Stimulated activated memory B cell treated with anti-CD40 and anti-IgM and Interleukin-4, amounts not matched to agents 10 μg/mL and 1 μg/mL and 100 μg/mL, for 72 hours (primary cell): ENCODE results near the gene PDRG1.

Source experiments
- ATAC-seq: fragments of 150-1000 bp; cut with Tn5 transposase; 2 replicates; pipeline ENCODE4 v1.10.0; 2021
- H3K27ac Mint-ChIP-seq: one replicate; pipeline ENCODE4 v1.8.0; 2022; ENCODE audit warnings: mild to moderate bottlenecking, mixed read lengths
- H3K27me3 Mint-ChIP-seq: one replicate; pipeline ENCODE4 v1.8.0; 2022; ENCODE audit warnings: mixed read lengths
- H3K36me3 Mint-ChIP-seq: one replicate; pipeline ENCODE4 v1.8.0; 2022; ENCODE audit warnings: mixed read lengths
- H3K4me1 Mint-ChIP-seq: one replicate; pipeline ENCODE4 v1.8.0; 2022; ENCODE audit warnings: mixed read lengths
- H3K4me3 Mint-ChIP-seq: one replicate; pipeline ENCODE4 v1.8.0; 2022; ENCODE audit warnings: mild to moderate bottlenecking, moderate library complexity, mixed read lengths
- H3K9me3 Mint-ChIP-seq: one replicate; pipeline ENCODE4 v1.8.0; 2022; ENCODE audit warnings: mixed read lengths

Gene PDRG1

GRCh38 chr20:31951530-31952453 lies at the start of gene PDRG1:
PDRG1 (minus strand) TSS chr20:31952046; CDS start chr20:31951961, 85 bp downstream.
- Mint-ChIP-seq H3K9me3 (no peaks in the 10 kb centered on the region), H3K4me1 (peaks cover 28% of the 10 kb centered on the region), H3K27ac (peak within 1 kb of the TSS; percentile 96), H3K36me3 (peaks cover 25% of the 10 kb centered on the region), H3K4me3 (peak within 1 kb of the TSS; percentile 97), H3K27me3 (peaks cover 11% of the 10 kb centered on the region)
- ATAC-seq: peak; percentile 98

DNA sequence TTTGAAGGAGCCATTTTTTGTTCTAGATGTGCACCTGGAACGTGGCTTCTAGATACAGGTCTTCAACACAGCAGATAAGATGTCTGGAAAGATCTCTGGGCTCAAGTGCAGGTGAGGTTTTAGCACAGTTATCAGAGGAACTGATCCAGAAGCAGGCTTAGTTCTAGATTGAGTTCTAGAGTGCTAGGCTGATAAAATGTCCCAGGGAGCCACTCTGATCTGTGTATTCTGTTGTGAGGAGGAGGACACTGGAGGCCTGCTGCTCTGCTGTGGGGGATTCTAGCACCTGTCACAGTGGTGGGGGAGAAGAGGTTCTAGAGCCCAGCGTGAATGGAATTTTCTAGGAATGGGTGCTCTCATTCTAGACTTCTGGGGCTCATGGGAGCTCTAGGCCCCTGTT lies 46.4 kb upstream of the PDRG1 start:
- no peak for ATAC-seq
- Mint-ChIP-seq H3K27ac (no peak overlapping the region), H3K9me3 (no peaks in the 10 kb centered on the region), H3K4me3 (no peak overlapping the region), H3K27me3 (peaks cover 50% of the 10 kb centered on the region), H3K4me1 (peaks cover 17% of the 10 kb centered on the region), H3K36me3 (no peaks in the 10 kb centered on the region)

- Mint-ChIP-seq H3K27me3 (peaks cover 53% of the 10 kb centered on the region), H3K27ac (no peak overlapping the region), H3K9me3 (no peaks in the 10 kb centered on the region), H3K36me3 (no peaks in the 10 kb centered on the region), H3K4me3 (no peak overlapping the region), H3K4me1 (peaks cover 17% of the 10 kb centered on the region)
- ATAC-seq: no peak
Measured at GRCh38 chr20:31996996-31997395, 45.1 kb upstream of the PDRG1 start.

GRCh38 chr20:31992086-31992485 lies 40.2 kb upstream of the PDRG1 start:
- Mint-ChIP-seq H3K4me3 (no peak overlapping the region), H3K27ac (no peak overlapping the region), H3K9me3 (no peaks in the 10 kb centered on the region), H3K27me3 (peaks cover 49% of the 10 kb centered on the region), H3K36me3 (no peaks in the 10 kb centered on the region), H3K4me1 (peaks cover 17% of the 10 kb centered on the region)
- no peak for ATAC-seq

GRCh38 chr20:31991339-31991705 lies 39.5 kb upstream of the PDRG1 start:
- no peak for ATAC-seq
- peaks cover 13% of the 10 kb centered on the region for H3K4me1 Mint-ChIP-seq
- no peak overlapping the region for H3K4me3 Mint-ChIP-seq
- H3K27me3 Mint-ChIP-seq: peaks cover 41% of the 10 kb centered on the region
- H3K9me3 Mint-ChIP-seq: no peaks in the 10 kb centered on the region
- H3K36me3 Mint-ChIP-seq: no peaks in the 10 kb centered on the region
- H3K27ac Mint-ChIP-seq: no peak overlapping the region

DNA sequence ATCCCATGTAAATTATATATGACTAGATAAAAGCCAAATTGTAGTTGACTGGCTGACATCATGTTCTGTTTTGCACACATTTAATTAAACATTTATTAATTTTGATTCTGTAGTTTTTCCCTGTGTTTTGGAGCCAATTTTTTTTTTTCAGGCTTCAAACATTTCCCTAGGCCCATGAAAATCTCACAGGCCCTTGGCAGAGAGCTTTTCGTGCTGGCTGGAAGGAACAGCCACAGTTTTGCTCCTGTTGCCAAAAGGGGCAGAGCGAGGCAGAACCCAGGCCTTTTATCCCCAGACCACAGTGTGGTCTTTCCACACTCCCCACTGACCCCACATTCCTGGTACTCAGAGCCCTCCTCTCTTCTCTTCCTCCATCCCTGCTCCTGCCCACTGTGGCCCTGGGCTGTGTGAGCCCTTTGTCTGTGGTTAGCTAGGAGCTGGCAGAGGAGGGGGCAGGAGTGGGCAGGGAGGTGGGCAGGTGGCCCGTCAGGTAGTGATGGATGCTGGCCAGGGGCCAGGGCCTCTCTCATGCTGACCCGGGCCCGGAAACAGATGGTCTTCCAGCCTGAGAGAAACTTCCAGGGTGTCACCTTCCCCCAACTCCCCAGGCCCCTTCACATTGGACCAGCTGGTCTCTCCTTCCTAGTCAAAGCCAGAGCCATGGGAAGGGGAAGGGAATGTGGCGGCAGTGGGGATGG lies 38.9 kb upstream of the PDRG1 start:
- Mint-ChIP-seq H3K36me3 (no peaks in the 10 kb centered on the region), H3K27ac (no peak overlapping the region), H3K4me1 (peaks cover 8% of the 10 kb centered on the region), H3K4me3 (no peak overlapping the region), H3K27me3 (peaks cover 36% of the 10 kb centered on the region), H3K9me3 (no peaks in the 10 kb centered on the region)
- ATAC-seq: no peak

- Mint-ChIP-seq H3K9me3 (no peaks in the 10 kb centered on the region), H3K36me3 (no peaks in the 10 kb centered on the region), H3K4me1 (no peaks in the 10 kb centered on the region), H3K4me3 (no peak overlapping the region), H3K27ac (no peak overlapping the region), H3K27me3 (peaks cover 26% of the 10 kb centered on the region)
- ATAC-seq: no peak
Measured at GRCh38 chr20:31989030-31989645, 37.3 kb upstream of the PDRG1 start.

GRCh38 chr20:31988430-31989015 lies 36.7 kb upstream of the PDRG1 start:
- H3K4me3 Mint-ChIP-seq: no peak overlapping the region
- ATAC-seq: no peak

GRCh38 chr20:31987744-31988143 lies 35.9 kb upstream of the PDRG1 start:
- peaks cover 22% of the 10 kb centered on the region for H3K27me3 Mint-ChIP-seq
- H3K27ac Mint-ChIP-seq: no peak overlapping the region
- no peak for ATAC-seq
- H3K36me3 Mint-ChIP-seq: no peaks in the 10 kb centered on the region
- no peaks in the 10 kb centered on the region for H3K4me1 Mint-ChIP-seq
- H3K9me3 Mint-ChIP-seq: no peaks in the 10 kb centered on the region
- no peak overlapping the region for H3K4me3 Mint-ChIP-seq

More at GRCh38 chr20:31988430-31989015, 36.7 kb upstream of the PDRG1 start:
- H3K9me3 Mint-ChIP-seq: no peaks in the 10 kb centered on the region
- no peaks in the 10 kb centered on the region for H3K4me1 Mint-ChIP-seq
- H3K27me3 Mint-ChIP-seq: peaks cover 21% of the 10 kb centered on the region
- no peaks in the 10 kb centered on the region for H3K36me3 Mint-ChIP-seq
- no peak overlapping the region for H3K27ac Mint-ChIP-seq

GRCh38 chr20:31984981-31985471 lies 33.2 kb upstream of the PDRG1 start:
- Mint-ChIP-seq H3K4me3 (no peak overlapping the region), H3K9me3 (no peaks in the 10 kb centered on the region), H3K27ac (no peak overlapping the region), H3K27me3 (peaks cover 28% of the 10 kb centered on the region), H3K4me1 (no peaks in the 10 kb centered on the region), H3K36me3 (no peaks in the 10 kb centered on the region)
- no peak for ATAC-seq

GRCh38 chr20:31981784-31982183 lies 29.9 kb upstream of the PDRG1 start:
- Mint-ChIP-seq H3K27ac (no peak overlapping the region), H3K9me3 (no peaks in the 10 kb centered on the region), H3K4me1 (no peaks in the 10 kb centered on the region), H3K36me3 (no peaks in the 10 kb centered on the region), H3K4me3 (no peak overlapping the region), H3K27me3 (peaks cover 43% of the 10 kb centered on the region)
- no peak for ATAC-seq

GRCh38 chr20:31979713-31980426 lies 28.0 kb upstream of the PDRG1 start:
- ATAC-seq: no peak
- no peak overlapping the region for H3K4me3 Mint-ChIP-seq
- H3K27ac Mint-ChIP-seq: no peak overlapping the region
- H3K27me3 Mint-ChIP-seq: peaks cover 57% of the 10 kb centered on the region
- no peaks in the 10 kb centered on the region for H3K4me1 Mint-ChIP-seq
- H3K9me3 Mint-ChIP-seq: no peaks in the 10 kb centered on the region
- no peaks in the 10 kb centered on the region for H3K36me3 Mint-ChIP-seq

DNA sequence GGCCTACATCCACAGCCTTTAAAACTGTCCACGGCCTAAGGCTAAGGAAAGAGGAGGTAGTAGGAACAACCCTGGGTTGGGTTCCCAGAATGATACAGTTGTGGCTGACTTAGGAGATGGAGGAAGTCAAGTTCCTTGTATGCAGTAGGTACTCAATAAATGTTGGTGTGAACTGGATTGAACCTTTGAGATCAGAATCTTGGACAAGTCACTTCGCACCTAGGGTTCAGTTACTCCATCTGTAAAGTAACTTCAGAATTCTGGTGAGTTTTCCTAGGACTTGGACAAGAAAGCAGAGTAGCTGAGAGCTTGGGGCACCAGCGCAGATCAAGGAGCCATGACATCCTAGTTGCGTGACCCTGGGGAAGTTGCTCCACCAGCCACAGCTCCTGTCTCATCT lies 25.2 kb upstream of the PDRG1 start:
- no peaks in the 10 kb centered on the region for H3K36me3 Mint-ChIP-seq
- H3K9me3 Mint-ChIP-seq: no peaks in the 10 kb centered on the region
- no peak overlapping the region for H3K27ac Mint-ChIP-seq
- H3K4me3 Mint-ChIP-seq: no peak overlapping the region
- peaks cover 68% of the 10 kb centered on the region for H3K27me3 Mint-ChIP-seq
- no peaks in the 10 kb centered on the region for H3K4me1 Mint-ChIP-seq
- no peak for ATAC-seq

- no peaks in the 10 kb centered on the region for H3K4me1 Mint-ChIP-seq
- no peaks in the 10 kb centered on the region for H3K36me3 Mint-ChIP-seq
- peaks cover 63% of the 10 kb centered on the region for H3K27me3 Mint-ChIP-seq
- no peak for ATAC-seq
- H3K4me3 Mint-ChIP-seq: no peak overlapping the region
- no peak overlapping the region for H3K27ac Mint-ChIP-seq
- no peaks in the 10 kb centered on the region for H3K9me3 Mint-ChIP-seq
Measured at GRCh38 chr20:31975874-31976273, 24.0 kb upstream of the PDRG1 start.
